ENCODE results near the gene CACNA1C.

DNA sequence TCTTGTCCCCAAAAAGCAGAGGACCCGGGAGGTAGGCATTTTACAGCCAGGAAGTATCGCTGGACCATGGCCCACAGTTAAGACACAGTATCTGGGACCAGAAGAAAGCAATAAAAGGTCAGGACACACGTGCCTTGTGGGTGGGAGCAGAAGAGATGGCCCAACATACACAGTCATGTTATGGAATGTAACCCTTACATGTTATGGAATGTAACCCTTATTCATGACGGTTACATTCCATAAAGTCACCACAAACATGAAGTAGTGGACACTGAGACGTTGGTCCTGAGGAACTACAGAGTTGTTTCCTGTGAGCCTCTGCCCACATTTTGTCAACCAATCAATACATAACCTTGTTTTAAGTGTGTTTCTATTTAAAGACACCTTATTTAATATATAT lies 456.4 kb downstream of the CACNA1C start:
- TF ChIP-seq, protein P1, sequence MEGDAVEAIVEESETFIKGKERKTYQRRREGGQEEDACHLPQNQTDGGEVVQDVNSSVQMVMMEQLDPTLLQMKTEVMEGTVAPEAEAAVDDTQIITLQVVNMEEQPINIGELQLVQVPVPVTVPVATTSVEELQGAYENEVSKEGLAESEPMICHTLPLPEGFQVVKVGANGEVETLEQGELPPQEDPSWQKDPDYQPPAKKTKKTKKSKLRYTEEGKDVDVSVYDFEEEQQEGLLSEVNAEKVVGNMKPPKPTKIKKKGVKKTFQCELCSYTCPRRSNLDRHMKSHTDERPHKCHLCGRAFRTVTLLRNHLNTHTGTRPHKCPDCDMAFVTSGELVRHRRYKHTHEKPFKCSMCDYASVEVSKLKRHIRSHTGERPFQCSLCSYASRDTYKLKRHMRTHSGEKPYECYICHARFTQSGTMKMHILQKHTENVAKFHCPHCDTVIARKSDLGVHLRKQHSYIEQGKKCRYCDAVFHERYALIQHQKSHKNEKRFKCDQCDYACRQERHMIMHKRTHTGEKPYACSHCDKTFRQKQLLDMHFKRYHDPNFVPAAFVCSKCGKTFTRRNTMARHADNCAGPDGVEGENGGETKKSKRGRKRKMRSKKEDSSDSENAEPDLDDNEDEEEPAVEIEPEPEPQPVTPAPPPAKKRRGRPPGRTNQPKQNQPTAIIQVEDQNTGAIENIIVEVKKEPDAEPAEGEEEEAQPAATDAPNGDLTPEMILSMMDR (IDR thresholded peaks at IDR 0.05) = no peak
- no peak for TF ChIP-seq POLR2AphosphoS5 (IDR thresholded peaks at IDR 0.05)
- TF ChIP-seq EP300 (IDR thresholded peaks at IDR 0.05) = no peak

All from upper lobe of left lung (tissue), 4 donors.